ENCODE data around the gene MEGF9.
"Not testable (repeated sequence)": the region's sequence is repeated elsewhere in the genome, so short reads cannot be mapped to it uniquely, and the experiment has no call there.

MEGF9 gene

DNA sequence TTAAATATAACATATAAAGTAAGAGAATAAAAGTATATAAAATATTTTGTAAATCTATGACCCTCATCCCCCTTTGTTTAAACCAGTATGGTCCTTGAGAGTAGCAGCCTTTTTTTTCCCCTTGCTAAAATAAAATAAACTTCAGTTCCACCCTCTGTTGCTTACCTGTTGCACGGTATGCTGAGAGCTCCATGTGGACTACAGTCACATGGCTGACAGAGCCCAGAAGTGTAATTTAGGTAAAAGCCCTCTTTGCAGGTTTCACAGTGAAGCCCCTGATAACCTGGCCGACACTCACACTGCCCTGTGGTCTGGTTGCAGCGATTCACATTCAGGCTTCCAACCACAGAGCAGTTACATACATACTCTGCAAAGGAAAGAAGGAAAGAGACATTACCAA is 55.1 kb downstream of the MEGF9 start:
- DNase-seq (ENCODE audit: low read depth in 3 of 3): no peak

- DNase-seq (ENCODE audit: low read depth in 3 of 3): no peak
Measured at GRCh38 chr9:120655005-120655622, 59.2 kb downstream of the MEGF9 start.

- DNase-seq (ENCODE audit: low read depth in 3 of 3): no peak
Measured at GRCh38 chr9:120654272-120654671, 60.0 kb downstream of the MEGF9 start.

- DNase-seq (ENCODE audit: low read depth in 3 of 3): no peak
Measured at GRCh38 chr9:120653762-120654161, 60.5 kb downstream of the MEGF9 start.

- no peak for DNase-seq (ENCODE audit: low read depth in 3 of 3)
Measured at GRCh38 chr9:120652934-120653333, 61.3 kb downstream of the MEGF9 start.

DNA sequence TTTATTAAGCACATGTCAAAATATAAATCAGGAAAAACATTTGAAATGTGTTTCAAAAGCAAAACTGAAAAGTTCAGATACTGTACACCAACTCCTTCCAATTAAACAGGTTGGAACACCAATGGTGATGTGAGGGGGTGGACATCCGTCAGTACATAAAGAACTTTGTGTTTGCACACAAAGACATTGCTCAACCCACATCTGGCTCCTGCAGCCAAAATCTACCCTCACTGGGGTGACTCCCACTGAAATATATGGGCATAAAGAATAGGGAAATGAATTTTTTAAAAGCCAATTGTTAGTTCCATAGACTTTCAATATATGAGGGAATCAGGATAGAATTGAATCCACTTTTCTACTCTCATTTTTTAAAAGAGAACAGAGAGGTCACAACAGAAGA is 63.9 kb downstream of the MEGF9 start:
- no peak for DNase-seq (ENCODE audit: low read depth in 3 of 3)

DNA sequence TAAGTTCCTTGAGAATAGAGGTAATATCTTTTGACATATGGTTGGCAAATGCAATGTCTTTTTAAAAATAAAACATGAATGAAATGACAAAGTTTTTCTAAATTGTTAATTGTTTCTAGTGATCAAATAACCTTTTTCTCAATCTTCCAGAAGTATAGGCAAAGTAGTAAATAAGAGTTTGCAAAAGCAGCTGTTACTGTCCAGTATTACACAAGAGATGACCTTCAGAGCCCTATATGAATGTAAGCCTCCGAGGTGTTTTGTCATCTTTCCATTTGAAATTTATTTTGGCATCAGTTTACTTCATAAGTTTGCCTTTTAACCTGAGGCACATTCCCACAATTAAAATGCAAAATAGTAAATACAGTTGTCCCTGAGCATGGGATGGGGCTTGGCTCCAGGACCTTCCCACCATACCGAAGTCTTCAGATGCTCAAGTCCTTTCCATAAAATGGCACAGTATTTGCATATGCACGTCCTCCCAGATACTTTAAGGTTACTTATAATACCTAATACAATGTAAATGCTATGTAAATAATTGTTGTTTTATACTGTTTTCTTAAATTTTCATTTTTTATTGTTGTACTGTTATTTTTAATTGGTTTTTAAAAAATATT is 65.6 kb downstream of the MEGF9 start:
- DNase-seq (ENCODE audit: low read depth in 3 of 3): no peak

GRCh38 chr9:120646948-120647347 is 67.3 kb downstream of the MEGF9 start:
- no peak for DNase-seq (ENCODE audit: low read depth in 3 of 3)

DNA sequence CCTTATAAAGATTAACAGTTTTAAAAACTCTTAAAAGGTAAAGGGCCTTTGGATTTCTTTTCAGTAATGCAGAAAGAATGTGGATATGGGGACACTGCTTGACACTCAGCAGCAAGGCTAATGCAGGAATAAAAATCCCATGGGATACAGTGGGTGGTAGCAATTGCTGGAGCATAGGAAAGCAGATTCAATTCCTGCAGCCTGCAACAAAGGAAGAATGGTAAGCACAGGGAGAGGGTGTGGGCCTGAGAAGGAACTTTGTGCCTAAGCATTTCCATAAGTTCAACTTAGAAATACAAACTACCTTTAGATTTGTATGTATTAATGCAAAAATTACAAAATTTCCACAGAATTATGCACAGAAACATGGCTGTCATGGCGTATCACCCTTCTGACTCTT is 68.5 kb downstream of the MEGF9 start:
- DNase-seq (ENCODE audit: low read depth in 3 of 3): no peak

DNA sequence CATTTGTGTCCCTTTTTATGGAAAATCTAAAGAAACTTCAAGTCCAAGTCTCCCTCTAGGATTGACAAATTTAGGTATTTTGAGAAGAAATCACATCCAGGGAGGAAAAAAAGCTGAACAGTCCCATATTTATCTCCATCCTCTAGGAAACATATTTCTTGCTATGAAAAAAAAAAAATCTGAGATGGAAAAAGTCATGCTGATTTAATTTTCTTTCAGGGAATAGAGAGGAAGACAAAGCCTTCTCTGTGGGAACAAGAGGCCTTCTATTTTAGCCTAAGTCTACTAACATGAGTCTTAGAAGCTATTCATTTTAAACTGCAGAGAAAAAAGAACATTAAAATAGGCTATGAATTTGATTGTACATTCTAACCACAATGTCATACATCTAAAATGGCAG is 71.2 kb downstream of the MEGF9 start:
- DNase-seq (ENCODE audit: low read depth in 3 of 3): no peak

DNA sequence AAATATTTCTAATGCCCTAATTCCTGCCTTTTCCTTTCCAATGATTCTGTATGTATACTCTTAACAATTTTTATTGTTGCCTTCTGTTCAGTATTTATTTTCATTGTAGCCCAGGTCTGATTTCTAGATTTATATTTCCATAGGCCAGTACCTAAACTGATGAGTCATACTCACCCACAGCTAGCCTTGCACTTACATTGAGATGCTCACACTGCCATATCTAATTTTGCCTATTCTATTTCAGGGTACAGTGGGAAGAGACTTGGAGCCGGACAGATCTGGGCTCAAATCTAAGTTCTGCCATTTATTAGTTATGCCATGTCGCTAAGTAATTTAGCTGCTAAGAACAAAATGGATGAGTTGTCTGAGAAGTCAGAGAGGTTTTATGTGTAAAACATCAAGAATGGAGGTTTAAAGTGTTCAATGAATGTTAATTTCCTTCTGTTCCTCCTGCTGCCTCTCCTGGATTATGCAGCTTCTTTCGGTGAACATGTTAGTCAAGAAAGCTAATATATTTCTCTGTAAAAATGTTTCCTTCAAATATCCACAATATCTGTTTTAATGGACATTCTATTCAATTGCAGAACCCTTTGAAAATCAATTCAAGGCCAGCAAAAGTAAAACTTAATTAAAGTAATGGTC is 72.0 kb downstream of the MEGF9 start:
- DNase-seq (ENCODE audit: low read depth in 3 of 3): no peak

- not testable (repeated sequence) for DNase-seq (ENCODE audit: low read depth in 3 of 3)
Measured at GRCh38 chr9:120640874-120641273, 73.4 kb downstream of the MEGF9 start.

DNA sequence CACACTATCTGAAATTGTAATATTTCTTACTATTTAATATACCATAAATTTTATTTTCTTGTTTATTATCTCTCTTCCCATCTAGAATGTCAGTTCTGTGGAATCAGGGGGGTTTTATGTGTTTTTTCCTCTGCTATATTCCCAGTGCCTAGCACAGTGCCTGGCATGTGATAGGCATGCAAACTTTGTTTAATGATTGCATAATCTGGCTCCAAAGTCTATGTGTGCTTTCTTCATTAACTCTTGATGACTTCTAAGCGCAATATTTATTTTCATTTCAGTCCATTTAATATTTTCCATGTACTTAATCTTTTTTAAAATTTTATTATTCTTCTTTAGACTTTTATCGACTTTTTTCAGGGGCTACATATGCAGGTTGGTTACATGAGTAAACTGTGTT is 73.9 kb downstream of the MEGF9 start:
- DNase-seq (ENCODE audit: low read depth in 3 of 3): no peak

DNA sequence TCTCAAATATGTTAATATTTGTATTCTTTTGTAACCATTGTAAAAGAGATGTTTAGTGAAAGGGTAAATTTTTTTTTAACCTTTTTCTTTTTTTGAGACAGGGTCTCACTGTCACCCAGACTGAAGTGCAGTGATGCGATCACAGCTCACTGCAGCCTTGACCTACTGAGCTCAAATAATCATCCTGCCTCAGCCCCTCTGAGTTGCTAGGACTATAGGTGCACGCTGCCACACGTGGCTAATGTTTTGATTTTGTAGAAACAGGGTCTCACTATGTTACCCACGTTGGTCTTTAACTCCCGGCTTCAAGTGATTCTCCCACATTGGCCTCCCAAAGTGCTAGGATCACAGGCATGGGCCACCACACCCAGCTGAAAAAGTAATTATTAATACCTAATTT is 76.4 kb downstream of the MEGF9 start:
- DNase-seq (ENCODE audit: low read depth in 3 of 3): no peak

- DNase-seq (ENCODE audit: low read depth in 3 of 3): no peak
Measured at GRCh38 chr9:120636194-120636957, 77.9 kb downstream of the MEGF9 start.

- DNase-seq (ENCODE audit: low read depth in 3 of 3): no peak
Measured at GRCh38 chr9:120635011-120635410, 79.3 kb downstream of the MEGF9 start.

DNA sequence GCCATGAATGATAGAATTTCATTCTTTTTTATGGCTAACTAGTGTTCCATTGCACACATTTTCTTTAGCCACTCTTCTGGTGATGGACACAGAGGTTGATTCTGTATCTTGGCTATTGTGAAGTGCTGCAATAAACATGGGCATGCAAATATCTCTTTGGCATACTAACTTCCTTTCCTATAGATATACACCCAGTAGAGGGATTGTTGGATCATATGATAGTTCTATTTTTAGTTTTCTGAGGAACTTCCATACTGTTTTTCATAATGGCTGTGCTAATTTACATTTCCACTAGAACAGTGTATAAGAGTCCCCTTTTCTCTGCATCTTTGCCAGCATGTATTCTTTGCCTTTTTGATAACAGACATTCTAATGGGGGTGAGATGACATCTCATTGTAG is 83.9 kb downstream of the MEGF9 start:
- no peak for DNase-seq (ENCODE audit: low read depth in 3 of 3)

DNA sequence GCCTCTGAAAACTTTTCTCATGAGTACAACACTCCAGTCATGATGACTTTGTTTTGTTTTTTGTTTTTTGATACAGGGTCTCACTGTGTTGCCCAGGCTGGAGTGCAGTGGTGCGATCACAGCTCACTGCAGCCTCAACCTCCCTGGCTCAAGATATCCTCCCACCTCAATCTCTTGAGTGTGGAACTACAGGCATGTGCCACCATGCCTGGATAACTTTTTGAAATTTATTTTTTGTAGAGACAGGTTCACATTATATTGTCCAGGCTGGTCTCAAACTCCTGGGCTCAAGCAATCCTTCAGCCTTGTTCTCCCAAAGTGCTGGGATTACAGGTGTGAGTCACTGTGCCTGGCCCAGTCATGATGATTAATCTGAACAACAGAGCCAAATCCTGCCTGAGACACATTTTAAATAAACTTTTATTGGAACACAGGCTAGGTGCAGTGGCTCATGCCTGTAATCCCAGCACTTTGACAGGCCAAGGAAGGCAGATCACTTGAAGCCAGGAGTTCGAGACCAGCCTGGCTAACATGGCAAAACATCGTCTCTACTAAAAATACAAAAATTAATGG is 85.3 kb downstream of the MEGF9 start:
- DNase-seq (ENCODE audit: low read depth in 3 of 3): not testable (repeated sequence)

DNA sequence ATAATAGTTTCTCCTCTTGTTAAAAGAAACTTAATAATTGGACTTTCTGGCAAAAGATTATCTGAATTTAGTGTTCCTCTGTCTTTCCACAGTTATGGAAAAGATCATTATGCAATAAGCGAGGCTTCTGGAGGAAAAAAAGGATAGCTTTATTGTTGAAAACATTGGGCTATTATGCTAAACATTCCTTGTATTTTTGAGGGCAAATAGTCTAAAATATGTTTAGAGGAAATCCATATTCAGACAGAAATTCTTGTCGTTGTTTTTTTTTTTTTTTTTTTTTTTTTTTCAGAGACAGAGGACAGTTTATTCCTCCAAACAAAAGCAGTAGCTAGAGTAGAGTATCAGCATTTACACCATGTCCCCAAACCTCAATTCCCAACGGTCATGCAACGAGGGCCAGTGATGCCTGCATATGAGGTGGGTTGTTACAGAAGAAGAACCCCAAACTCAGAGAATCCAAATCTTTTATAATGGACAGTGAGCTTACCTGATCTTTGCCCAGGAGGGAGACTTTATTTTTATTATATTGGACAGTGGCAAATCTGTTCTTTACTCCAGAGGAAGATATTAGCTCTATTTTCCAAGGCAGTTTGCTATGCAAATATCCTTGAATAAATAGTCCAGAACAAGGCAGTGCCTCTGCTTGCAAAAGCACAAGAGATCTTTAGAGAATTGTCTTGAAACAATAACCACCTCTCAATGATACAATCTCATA is 85.9 kb downstream of the MEGF9 start:
- no peak for DNase-seq (ENCODE audit: low read depth in 3 of 3)

DNA sequence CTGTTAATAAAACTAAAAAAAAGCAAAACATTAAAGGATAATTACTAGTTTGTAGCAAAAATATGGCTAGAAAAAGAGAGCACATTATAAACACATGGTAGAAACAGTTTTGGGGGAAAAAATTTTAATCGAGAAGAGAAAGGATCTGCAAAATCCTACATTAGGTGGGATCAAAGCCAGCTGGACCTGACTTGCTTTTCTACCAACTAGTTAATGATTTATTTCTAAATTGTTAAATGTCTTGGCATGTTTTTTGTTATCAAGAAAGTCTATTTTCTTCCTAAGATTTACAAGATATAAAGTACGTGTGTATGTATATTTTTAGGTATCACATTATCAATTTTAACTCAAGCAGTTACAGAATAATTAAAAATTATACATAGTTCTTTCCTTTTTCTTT is 87.2 kb downstream of the MEGF9 start:
- no peak for DNase-seq (ENCODE audit: low read depth in 3 of 3)

- DNase-seq (ENCODE audit: low read depth in 3 of 3): no peak
Measured at GRCh38 chr9:120626512-120626911, 87.8 kb downstream of the MEGF9 start.

DNA sequence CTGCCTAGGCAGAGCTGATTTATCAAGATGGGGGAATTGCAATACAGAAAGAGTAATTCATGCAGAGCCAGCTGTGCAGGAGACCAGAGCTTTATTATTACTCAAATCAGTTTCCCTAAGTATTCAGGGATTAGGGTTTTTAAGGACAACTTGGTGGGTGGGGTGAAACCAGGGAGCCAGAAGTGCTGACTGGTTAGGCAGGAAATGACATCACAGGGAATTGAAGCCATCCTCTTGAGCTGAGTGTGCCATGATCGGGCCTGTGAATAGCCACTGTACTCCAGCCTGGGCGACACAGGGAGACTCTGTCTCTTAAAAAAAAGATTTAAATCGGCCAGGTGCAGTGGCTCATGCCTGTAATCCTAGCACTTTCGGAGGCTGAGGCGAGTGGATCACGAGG is 89.0 kb downstream of the MEGF9 start:
- no peak for DNase-seq (ENCODE audit: low read depth in 3 of 3)

All from stimulated activated CD4-positive, alpha-beta T cell treated with anti-CD3 and anti-CD28 coated beads, TNF-alpha, amount 100 ng/mL, for 4 hours (primary cell).